ENCODE measurements around the gene ZKSCAN1. TPM values are rescaled to one million over a fixed set of nuclear protein-coding genes. Genes with fewer than 3 reads are reported as not detected.

ZKSCAN1 gene
- total RNA-seq, 4 donors from 2014 or later = 32.4 to 37.5 (median 35.4) TPM

GRCh38 chr7:100066953-100067352 lies 51.6 kb downstream of the ZKSCAN1 start:
- no peak for DNase-seq (ENCODE audit: low spot score in 2 of 2)
- H3K27ac ChIP-seq = no peak overlapping the region
- peaks cover 0 to 20% (median 0%) of the 10 kb centered on the region in 4 donors for H3K4me1 ChIP-seq
- no peak for TF ChIP-seq POLR2A (IDR thresholded peaks at IDR 0.05)
- TF ChIP-seq EP300 (IDR thresholded peaks at IDR 0.05) = no peak
- TF ChIP-seq CTCF (IDR thresholded peaks at IDR 0.05) = no peak
- no peaks in the 10 kb centered on the region for H3K27me3 ChIP-seq
- H3K36me3 ChIP-seq = peaks cover 10 to 98% (median 19%) of the 10 kb centered on the region in 3 donors
- no peak overlapping the region for H3K4me3 ChIP-seq
- peaks cover 0 to 20% (median 5%) of the 10 kb centered on the region in 4 donors for H3K9me3 ChIP-seq
- WGBS, 2 donors = 86 to 91% methylated on average over 7 of the region's 7 CpGs

- WGBS, 2 donors = 96 to 97% methylated on average over 5 of the region's 5 CpGs
- Histone ChIP-seq H3K36me3 (peaks cover 18 to 98% (median 41%) of the 10 kb centered on the region in 3 donors), H3K27ac (no peak overlapping the region), H3K27me3 (no peaks in the 10 kb centered on the region), H3K4me1 (peaks cover 0 to 19% (median 0%) of the 10 kb centered on the region in 4 donors), H3K4me3 (no peak overlapping the region), H3K9me3 (peaks cover 0 to 30% (median 8%) of the 10 kb centered on the region in 4 donors)
- TF ChIP-seq EP300 (IDR thresholded peaks at IDR 0.05) (no peak), CTCF (IDR thresholded peaks at IDR 0.05) (no peak), POLR2A (IDR thresholded peaks at IDR 0.05) (no peak)
- DNase-seq (ENCODE audit: low spot score in 2 of 2) = no peak
These were observed 54.6 kb downstream of the ZKSCAN1 start for GRCh38 chr7:100069991-100070390.

- no peak for DNase-seq (ENCODE audit: low spot score in 2 of 2)
- H3K4me3 ChIP-seq = no peak overlapping the region
- 96 to 98% methylated on average over 11 of the region's 11 CpGs for WGBS, 2 donors
- H3K36me3 ChIP-seq = peaks cover 18 to 99% (median 50%) of the 10 kb centered on the region in 3 donors
- peaks cover 0 to 30% (median 8%) of the 10 kb centered on the region in 4 donors for H3K9me3 ChIP-seq
- no peak overlapping the region for H3K27ac ChIP-seq
- H3K4me1 ChIP-seq = peaks cover 0 to 7% (median 0%) of the 10 kb centered on the region in 4 donors
- TF ChIP-seq POLR2A (IDR thresholded peaks at IDR 0.05) (no peak), CTCF (IDR thresholded peaks at IDR 0.05) (no peak), EP300 (IDR thresholded peaks at IDR 0.05) (no peak)
- no peaks in the 10 kb centered on the region for H3K27me3 ChIP-seq
These were observed 55.8 kb downstream of the ZKSCAN1 start for GRCh38 chr7:100071018-100071723.

GRCh38 chr7:100072462-100072861 lies 57.1 kb downstream of the ZKSCAN1 start:
- 96 to 98% methylated on average over 10 of the region's 10 CpGs for WGBS, 2 donors
- Histone ChIP-seq H3K36me3 (peaks cover 23 to 100% (median 61%) of the 10 kb centered on the region in 3 donors), H3K9me3 (peaks cover 0 to 30% (median 8%) of the 10 kb centered on the region in 4 donors), H3K27ac (no peak overlapping the region), H3K4me1 (peaks cover 0 to 8% (median 0%) of the 10 kb centered on the region in 4 donors), H3K4me3 (no peak overlapping the region), H3K27me3 (no peaks in the 10 kb centered on the region)
- no peak for TF ChIP-seq CTCF (IDR thresholded peaks at IDR 0.05)
- no peak for TF ChIP-seq POLR2A (IDR thresholded peaks at IDR 0.05)
- no peak for TF ChIP-seq EP300 (IDR thresholded peaks at IDR 0.05)
- DNase-seq (ENCODE audit: low spot score in 2 of 2) = no peak

GRCh38 chr7:100074841-100075240 lies 59.4 kb downstream of the ZKSCAN1 start:
- Histone ChIP-seq H3K27ac (no peak overlapping the region), H3K4me3 (no peak overlapping the region), H3K36me3 (peaks cover 23 to 97% (median 60%) of the 10 kb centered on the region in 3 donors), H3K4me1 (peaks cover 0 to 29% (median 10%) of the 10 kb centered on the region in 4 donors), H3K27me3 (no peaks in the 10 kb centered on the region), H3K9me3 (peaks cover 0 to 30% (median 8%) of the 10 kb centered on the region in 4 donors)
- 83 to 99% methylated on average over 7 of the region's 7 CpGs for WGBS, 2 donors
- TF ChIP-seq CTCF (IDR thresholded peaks at IDR 0.05) (no peak), POLR2A (IDR thresholded peaks at IDR 0.05) (no peak)
- DNase-seq (ENCODE audit: low spot score in 2 of 2) = no peak
